ENCODE results near the gene PRMT3. TPM values are rescaled to one million over a fixed set of nuclear protein-coding genes. Genes with fewer than 3 reads are reported as not detected.

PRMT3 gene
- total RNA-seq, 1 experiment from 2014 or later, result 24.0 TPM

DNA sequence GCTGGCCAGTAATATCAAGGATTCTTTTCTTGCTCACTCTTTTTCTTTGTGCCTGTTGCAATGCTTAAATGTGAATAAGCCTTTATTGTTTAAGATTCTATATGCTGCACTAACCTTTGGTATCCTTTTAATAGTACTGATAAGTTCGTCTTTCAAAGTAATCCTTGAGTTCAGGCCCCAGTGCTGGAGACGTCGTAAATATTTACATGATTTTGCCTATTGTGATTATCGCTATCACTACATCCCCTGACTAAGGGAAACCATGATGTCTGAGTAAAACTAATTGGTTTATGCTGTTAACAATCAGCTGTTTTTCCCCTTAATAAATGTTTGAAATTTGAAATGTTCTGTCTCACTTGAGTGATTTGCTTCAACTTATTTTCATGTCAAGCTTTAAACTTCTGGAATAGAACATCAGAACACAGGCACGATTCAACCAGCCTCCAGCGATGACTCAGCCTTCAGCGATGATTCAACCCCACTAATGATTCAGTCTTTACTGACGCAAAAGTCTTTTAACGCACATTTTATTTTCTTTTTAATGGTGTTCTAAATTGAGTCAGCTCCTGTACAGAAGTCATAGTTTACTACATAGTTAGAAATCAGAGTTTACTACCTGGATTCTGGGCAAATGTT is 20.1 kb upstream of the PRMT3 start:
- H3K4me3 Mint-ChIP-seq (ENCODE audit: low read depth, unreplicated experiment), result peak overlapping the region; percentile 81

GRCh38 chr11:20368438-20368837 is 19.1 kb upstream of the PRMT3 start:
- Mint-ChIP-seq H3K27me3 (ENCODE audit: unreplicated experiment) (no peaks in the 10 kb centered on the region), H3K36me3 (ENCODE audit: insufficient read depth, unreplicated experiment) (peaks cover 30% of the 10 kb centered on the region), H3K9me3 (ENCODE audit: low read depth, unreplicated experiment) (no peaks in the 10 kb centered on the region), H3K4me3 (ENCODE audit: low read depth, unreplicated experiment) (no peak overlapping the region), H3K27ac (ENCODE audit: unreplicated experiment) (peak overlapping the region; percentile 42), H3K4me1 (ENCODE audit: low read depth, unreplicated experiment) (peaks cover 19% of the 10 kb centered on the region)
- intact Hi-C loops (cut with micrococcal nuclease; ENCODE audit: unreplicated experiment), result no loop called here
- no peak for DNase-seq
- no TSS peak for BruUV-seq (replicated peaks)
- TF ChIP-seq, protein P1, sequence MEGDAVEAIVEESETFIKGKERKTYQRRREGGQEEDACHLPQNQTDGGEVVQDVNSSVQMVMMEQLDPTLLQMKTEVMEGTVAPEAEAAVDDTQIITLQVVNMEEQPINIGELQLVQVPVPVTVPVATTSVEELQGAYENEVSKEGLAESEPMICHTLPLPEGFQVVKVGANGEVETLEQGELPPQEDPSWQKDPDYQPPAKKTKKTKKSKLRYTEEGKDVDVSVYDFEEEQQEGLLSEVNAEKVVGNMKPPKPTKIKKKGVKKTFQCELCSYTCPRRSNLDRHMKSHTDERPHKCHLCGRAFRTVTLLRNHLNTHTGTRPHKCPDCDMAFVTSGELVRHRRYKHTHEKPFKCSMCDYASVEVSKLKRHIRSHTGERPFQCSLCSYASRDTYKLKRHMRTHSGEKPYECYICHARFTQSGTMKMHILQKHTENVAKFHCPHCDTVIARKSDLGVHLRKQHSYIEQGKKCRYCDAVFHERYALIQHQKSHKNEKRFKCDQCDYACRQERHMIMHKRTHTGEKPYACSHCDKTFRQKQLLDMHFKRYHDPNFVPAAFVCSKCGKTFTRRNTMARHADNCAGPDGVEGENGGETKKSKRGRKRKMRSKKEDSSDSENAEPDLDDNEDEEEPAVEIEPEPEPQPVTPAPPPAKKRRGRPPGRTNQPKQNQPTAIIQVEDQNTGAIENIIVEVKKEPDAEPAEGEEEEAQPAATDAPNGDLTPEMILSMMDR (IDR thresholded peaks at IDR 0.05; ENCODE audit: unreplicated experiment), result no peak
- CTCF ChIA-PET, result no interaction called here

More for the DNA sequence above, 20.1 kb upstream of the PRMT3 start:
- intact Hi-C loops (cut with micrococcal nuclease; ENCODE audit: unreplicated experiment), result no loop called here
- Mint-ChIP-seq H3K9me3 (ENCODE audit: low read depth, unreplicated experiment) (no peaks in the 10 kb centered on the region), H3K4me1 (ENCODE audit: low read depth, unreplicated experiment) (peaks cover 29% of the 10 kb centered on the region), H3K36me3 (ENCODE audit: insufficient read depth, unreplicated experiment) (peaks cover 34% of the 10 kb centered on the region), H3K27me3 (ENCODE audit: unreplicated experiment) (no peaks in the 10 kb centered on the region), H3K27ac (ENCODE audit: unreplicated experiment) (peak overlapping the region; percentile 78)
- TF ChIP-seq, protein P1 (IDR thresholded peaks at IDR 0.05; ENCODE audit: unreplicated experiment), result no peak
- CTCF ChIA-PET, result no interaction called here
- no TSS peak for BruUV-seq (replicated peaks)
- DNase-seq, result peak; percentile 44

GRCh38 chr11:20369826-20370225 is 17.7 kb upstream of the PRMT3 start:
- H3K36me3 Mint-ChIP-seq (ENCODE audit: insufficient read depth, unreplicated experiment), result peaks cover 20% of the 10 kb centered on the region
- no TSS peak for BruUV-seq (replicated peaks)
- intact Hi-C loops (cut with micrococcal nuclease; ENCODE audit: unreplicated experiment), result no loop called here

DNA sequence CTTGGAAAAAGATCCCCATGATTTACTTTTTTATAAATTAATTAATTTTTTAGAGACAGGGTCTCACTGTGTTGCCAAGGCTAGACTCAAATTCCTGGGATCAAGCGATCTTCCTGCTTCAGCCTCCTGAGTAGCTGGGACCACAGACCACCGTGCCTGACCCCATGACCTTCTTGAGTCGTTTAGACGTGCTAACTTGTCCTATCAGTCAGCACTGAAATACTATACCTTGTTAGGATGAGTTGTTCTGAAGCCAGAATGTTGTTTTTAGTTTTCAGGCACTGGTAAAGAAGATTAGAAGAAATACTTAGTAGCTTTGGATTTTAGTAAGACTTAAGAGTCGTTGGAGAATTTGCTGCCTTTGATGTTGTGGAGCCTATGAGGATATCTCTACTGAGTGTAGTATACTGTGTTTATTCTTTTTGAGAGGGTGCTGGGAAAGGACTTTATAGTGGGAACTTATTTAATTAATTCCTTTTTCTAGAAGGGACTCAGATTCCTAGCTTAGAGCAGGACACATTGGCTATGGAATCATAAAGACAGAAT is 15.4 kb upstream of the PRMT3 start:
- Mint-ChIP-seq H3K9me3 (ENCODE audit: low read depth, unreplicated experiment) (no peaks in the 10 kb centered on the region), H3K4me1 (ENCODE audit: low read depth, unreplicated experiment) (peaks cover 21% of the 10 kb centered on the region), H3K27me3 (ENCODE audit: unreplicated experiment) (no peaks in the 10 kb centered on the region), H3K27ac (ENCODE audit: unreplicated experiment) (no peak overlapping the region), H3K36me3 (ENCODE audit: insufficient read depth, unreplicated experiment) (peaks cover 18% of the 10 kb centered on the region), H3K4me3 (ENCODE audit: low read depth, unreplicated experiment) (no peak overlapping the region)
- CTCF ChIA-PET, result no interaction called here
- DNase-seq, result no peak
- BruUV-seq (replicated peaks), result no TSS peak
- intact Hi-C loops (cut with micrococcal nuclease; ENCODE audit: unreplicated experiment), result no loop called here
- TF ChIP-seq, protein P1 (IDR thresholded peaks at IDR 0.05; ENCODE audit: unreplicated experiment), result no peak

More at GRCh38 chr11:20369826-20370225, 17.7 kb upstream of the PRMT3 start:
- Mint-ChIP-seq H3K4me1 (ENCODE audit: low read depth, unreplicated experiment) (peaks cover 32% of the 10 kb centered on the region), H3K27me3 (ENCODE audit: unreplicated experiment) (no peaks in the 10 kb centered on the region), H3K27ac (ENCODE audit: unreplicated experiment) (no peak overlapping the region), H3K9me3 (ENCODE audit: low read depth, unreplicated experiment) (no peaks in the 10 kb centered on the region), H3K4me3 (ENCODE audit: low read depth, unreplicated experiment) (no peak overlapping the region)
- TF ChIP-seq, protein P1 (IDR thresholded peaks at IDR 0.05; ENCODE audit: unreplicated experiment), result no peak
- CTCF ChIA-PET, result no interaction called here
- no peak for DNase-seq
